HepG2 (cell line): ENCODE measurements around the gene PPP1R9A. TPM values are rescaled to one million over a fixed set of nuclear protein-coding genes. Genes with fewer than 3 reads are reported as not detected.

Experiments
- ATAC-seq: fragments of 200-7000 bp; cut with Tn5 transposase; 3 replicates; pipeline ENCODE4 v1.9.1; 2020; ENCODE audit warnings: mild to moderate bottlenecking, moderate library complexity
- BruUV-seq: library from RNA; stranded (reverse); fragments of 400-500 nt; replicated peaks from 2 replicates; lab custom pipeline; 2021; lab: Mats Ljungman, UMichigan
- CTCF ChIA-PET: fragments of 300-600 bp; formaldehyde crosslinking; extraction: SDS; loops from one replicate; lab custom pipeline; 2021; ENCODE audit warnings: low total read pairs, inconsistent platforms, low intra/inter-chr PET ratio; lab: Yijun Ruan, JAX
- POLR2A ChIA-PET: fragments of 350-600 bp; sonication (Branson Sonifier 250); formaldehyde crosslinking; loops from one replicate; lab custom pipeline; 2020; ENCODE audit warnings: antibody characterized with exemption, inconsistent platforms; lab: Yijun Ruan, JAX
- DNase-seq: peaks from one replicate; pipeline ENCODE4 v3.0.0-alpha.2; 2015; ENCODE audit warnings: low spot score
- FAIRE-seq: peaks from 3 replicates; lab custom pipeline; 2011; peaks lifted over from hg19 to GRCh38; lab: Jason Lieb, UNC
- H2AFZ ChIP-seq: one replicate; pipeline ENCODE4 v1.6.1; 2011; ENCODE audit warnings: low read length, inconsistent platforms
- H3K27ac ChIP-seq: fragments of 300-600 bp; 3 replicates; pipeline ENCODE4 v1.8.0; 2011; ENCODE audit warnings: mixed run types, mild to moderate bottlenecking, mixed read lengths, low read length, inconsistent platforms; ENCODE audit not compliant: insufficient read depth; ENCODE audit errors: extremely low read length
- H3K27me3 ChIP-seq, 2 experiments: fragments of 200-600 bp in 1 of 2; 2 replicates in 1 of 2; 3 replicates in 1 of 2; pipeline versions ENCODE4 v1.6.0 to v1.8.0; 2011; ENCODE audit warnings: low read length in 2 of 2, mild to moderate bottlenecking in 2 of 2, moderate library complexity in 2 of 2, inconsistent platforms in 1 of 2; ENCODE audit not compliant: insufficient read depth in 2 of 2, control insufficient read depth in 1 of 2
- H3K36me3 ChIP-seq, 2 experiments: fragments of 200-600 bp in 1 of 2; replicated peaks in 1 of 2; 2 replicates in 1 of 2; 3 replicates in 1 of 2; pipeline versions ENCODE4 v1.5.1 to v1.8.0; 2011; ENCODE audit warnings: low read length in 2 of 2, inconsistent platforms in 1 of 2; ENCODE audit not compliant: insufficient read depth in 2 of 2, control insufficient read depth in 1 of 2
- H3K4me1 ChIP-seq: 2 replicates; pipeline ENCODE4 v1.5.1; 2012; ENCODE audit warnings: low read length, inconsistent platforms; ENCODE audit not compliant: insufficient read depth
- H3K4me2 ChIP-seq: 2 replicates; pipeline ENCODE4 v1.6.0; 2011; ENCODE audit warnings: low read depth, low read length, inconsistent platforms
- H3K4me3 ChIP-seq, 3 experiments: fragments of 200-600 bp in 1 of 3; sonication (generic), shearing (Covaris generic) in 1 of 3; replicated peaks in 1 of 3; 2 replicates each; pipeline ENCODE4 v1.5.1; 2011 to 2016; ENCODE audit warnings: low read length in 3 of 3, inconsistent platforms in 2 of 3, low read depth in 2 of 3, mild to moderate bottlenecking in 2 of 3, control low read depth in 1 of 3, mixed read lengths in 1 of 3; ENCODE audit not compliant: insufficient read depth in 1 of 3
- H3K79me2 ChIP-seq: one replicate; pipeline ENCODE4 v1.6.1; 2011; ENCODE audit warnings: low read length, inconsistent platforms; ENCODE audit not compliant: insufficient read depth
- H3K9ac ChIP-seq: 2 replicates; pipeline ENCODE4 v1.6.0; 2011; ENCODE audit warnings: mild to moderate bottlenecking, low read depth, low read length, inconsistent platforms; ENCODE audit not compliant: insufficient read depth
- H3K9me3 ChIP-seq: 2 replicates; pipeline ENCODE4 v1.5.1; 2012; ENCODE audit warnings: mild to moderate bottlenecking, low read length
- H4K20me1 ChIP-seq: 2 replicates; pipeline ENCODE4 v1.6.0; 2011; ENCODE audit warnings: inconsistent platforms, mild to moderate bottlenecking, low read length, moderate library complexity; ENCODE audit not compliant: insufficient read depth
- ATAD3A ChIP-seq: sonication (generic); formaldehyde crosslinking; IDR thresholded peaks from 2 replicates; pipeline ENCODE4 v1.4.0; 2020; ENCODE audit warnings: missing genetic modification reagents
- GZF1 ChIP-seq: sonication (generic); formaldehyde crosslinking; IDR thresholded peaks from 2 replicates; pipeline ENCODE4 v1.5.1; 2020; ENCODE audit warnings: mild to moderate bottlenecking, missing genetic modification reagents
- NCOA2 ChIP-seq: sonication (generic); formaldehyde crosslinking; IDR thresholded peaks from 2 replicates; pipeline ENCODE4 v1.8.0; 2022; ENCODE audit warnings: inconsistent platforms
- NRL ChIP-seq: sonication (generic); formaldehyde crosslinking; IDR thresholded peaks from 2 replicates; pipeline ENCODE4 v1.5.0; 2020; ENCODE audit warnings: missing genetic modification reagents, mild to moderate bottlenecking, moderate library complexity, borderline replicate concordance
- POLR2G ChIP-seq: fragments of 200-400 bp; formaldehyde crosslinking; IDR thresholded peaks from 2 replicates; pipeline ENCODE4 v1.6.1; 2018; ENCODE audit warnings: mild to moderate bottlenecking, low read depth, low read length, moderate library complexity
- RFX3 ChIP-seq: IDR thresholded peaks from 2 replicates; pipeline ENCODE4 v1.6.1; 2016; ENCODE audit warnings: missing biosample characterization, missing genetic modification reagents
- SAFB2 ChIP-seq: sonication (generic); formaldehyde crosslinking; IDR thresholded peaks from 2 replicates; pipeline ENCODE4 v1.5.1; 2020; ENCODE audit warnings: missing genetic modification reagents, low read depth, mild to moderate bottlenecking, borderline replicate concordance
- SMC3 ChIP-seq: IDR thresholded peaks from 2 replicates; pipeline ENCODE4 v1.6.1; 2011; ENCODE audit warnings: low read length, improper control_type of control experiment
- SOX13 ChIP-seq, 3 experiments: fragments of 450-650 bp in 1 of 3; sonication (generic) in 1 of 3; formaldehyde crosslinking in 1 of 3; IDR thresholded peaks in 2 of 3; conservative IDR thresholded peaks in 1 of 3; 2 replicates each; pipeline versions ENCODE4 v1.5.0 to v1.6.1; 2016 to 2020; ENCODE audit warnings: antibody characterized with exemption in 1 of 3, mild to moderate bottlenecking in 1 of 3, missing compliant biosample characterization in 1 of 3, missing genetic modification reagents in 1 of 3, moderate library complexity in 1 of 3
- ZNF207 ChIP-seq: fragments of 450-650 bp; IDR thresholded peaks from 2 replicates; pipeline ENCODE4 v1.6.1; 2016; ENCODE audit warnings: antibody characterized with exemption, borderline replicate concordance
- ZNF720 ChIP-seq: sonication (generic); formaldehyde crosslinking; IDR thresholded peaks from 2 replicates; pipeline ENCODE4 v1.4.0; 2020; ENCODE audit warnings: missing genetic modification reagents
- WGBS: methylation state at CpG from one replicate; pipeline ENCODE4 v1.1.6; 2017; ENCODE audit warnings: low lambda C conversion rate; 5-methylcytosine and 5-hydroxymethylcytosine counted together
- in situ Hi-C: cut with HindIII; loops from 2 replicates; pipeline ENCODE4 v1.10.0; 2017; ENCODE audit warnings: low pct_unique_long_range_greater_than_20kb; ENCODE audit not compliant: extremely low pct_ligation_motif_present
- intact Hi-C: fragments of 100-400 bp; cut with micrococcal nuclease; formaldehyde crosslinking; loops from one replicate; pipeline ENCODE4 v1.10.0; 2022; ENCODE audit not compliant: unreplicated experiment
- polyA plus RNA-seq, 8 experiments: library from polyadenylated mRNA; depleted of rRNA in 3 of 8; stranded (reverse) in 7 of 8; unstranded in 1 of 8; fragments of >200 nt; fragmentation: Illumina TruSeq in 4 of 8; extraction: Trizol in 4 of 8; gene quantifications; 2 replicates each; pipeline versions ENCODE4 v1.2.1 to v1.2.3, GENCODE V29; 2011 to 2016; ENCODE audit warnings: low read depth in 4 of 8, missing spikeins in 1 of 8, mixed read lengths in 1 of 8; ENCODE audit not compliant: insufficient read depth in 1 of 8
- total RNA-seq, 5 experiments: library from RNA; depleted of rRNA; stranded (reverse); fragments of >200 nt; fragmentation: Illumina TruSeq; extraction: Trizol; gene quantifications; 2 replicates each; pipeline ENCODE4 v1.2.3, GENCODE V29; 2016; ENCODE audit warnings: low read depth in 1 of 5
- TF ChIP-seq, protein P1 (sequence below): IDR thresholded peaks from 2 replicates; pipeline ENCODE4 v1.6.1; 2018; ENCODE audit warnings: missing genetic modification reagents, mild to moderate bottlenecking, missing compliant biosample characterization
- TF ChIP-seq, protein P2 (sequence below): sonication (generic); formaldehyde crosslinking; IDR thresholded peaks from 2 replicates; pipeline ENCODE4 v1.4.0; 2020; ENCODE audit warnings: mild to moderate bottlenecking, missing genetic modification reagents

Gene PPP1R9A
- total and polyA plus RNA-seq, 2 of the 13 experiments (the other 11 are each of a cell fraction or from before 2014, with no cell fraction given) = 11.4 to 31.9 TPM

DNA sequence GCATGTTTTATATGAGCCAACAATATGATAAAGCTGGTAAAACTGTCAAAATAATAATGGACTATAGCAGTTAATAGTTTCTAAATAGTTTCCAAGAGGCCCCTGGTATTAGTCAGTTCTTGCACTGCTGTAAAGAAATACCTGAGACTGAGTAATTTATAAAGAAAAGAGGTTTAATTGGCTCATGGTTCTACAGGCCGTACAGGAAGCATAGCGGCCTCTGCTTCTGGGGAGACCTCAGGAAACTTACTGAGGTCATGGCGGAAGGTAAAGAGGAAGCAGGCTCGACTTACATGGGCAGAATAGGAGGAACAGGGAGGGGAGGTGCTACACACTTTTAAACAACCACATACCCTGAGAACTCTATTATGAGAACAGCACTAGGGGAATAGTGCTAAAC, 104.6 kb downstream of the PPP1R9A start:
- CTCF ChIA-PET = no interaction called here
- H3K4me2 ChIP-seq = no peak overlapping the region
- FAIRE-seq (no peak), ATAC-seq (no peak), DNase-seq (no peak)
- no peak overlapping the region for H3K4me3 ChIP-seq
- WGBS = 85% methylated on average over 4 of the region's 4 CpGs
- POLR2A ChIA-PET = no interaction called here
- intact Hi-C loops = no loop called here
- no peak overlapping the region for H2AFZ ChIP-seq
- H3K79me2 ChIP-seq = no peaks in the 10 kb centered on the region
- BruUV-seq = no TSS peak
- H3K4me1 ChIP-seq = no peaks in the 10 kb centered on the region
- in situ Hi-C loops = no loop called here
- TF ChIP-seq NCOA2 (CRISPR knock-in tag) = no peak
- TF ChIP-seq SOX13 (IDR thresholded peaks at IDR 0.05) = no peak
- TF ChIP-seq SOX13 (CRISPR knock-in tag; conservative IDR thresholded peaks at IDR 0.05 in 1 of 2, IDR thresholded peaks at IDR 0.05 in 1 of 2) = no peak
- no peak for TF ChIP-seq GZF1 (CRISPR knock-in tag)
- no peak for TF ChIP-seq RFX3 (CRISPR knock-in tag)
- TF ChIP-seq POLR2G = no peak
- TF ChIP-seq ZNF207 = no peak
- no peak for TF ChIP-seq SAFB2 (CRISPR knock-in tag)
- no peak for TF ChIP-seq ATAD3A (CRISPR knock-in tag)
- no peak for TF ChIP-seq NRL
- TF ChIP-seq SMC3 = no peak
- no peak overlapping the region for H3K9ac ChIP-seq
- no peaks in the 10 kb centered on the region for H4K20me1 ChIP-seq
- H3K9me3 ChIP-seq = no peaks in the 10 kb centered on the region
- no peak overlapping the region for H3K27ac ChIP-seq
- no peaks in the 10 kb centered on the region for H3K36me3 ChIP-seq
- H3K27me3 ChIP-seq = no peaks in the 10 kb centered on the region

DNA sequence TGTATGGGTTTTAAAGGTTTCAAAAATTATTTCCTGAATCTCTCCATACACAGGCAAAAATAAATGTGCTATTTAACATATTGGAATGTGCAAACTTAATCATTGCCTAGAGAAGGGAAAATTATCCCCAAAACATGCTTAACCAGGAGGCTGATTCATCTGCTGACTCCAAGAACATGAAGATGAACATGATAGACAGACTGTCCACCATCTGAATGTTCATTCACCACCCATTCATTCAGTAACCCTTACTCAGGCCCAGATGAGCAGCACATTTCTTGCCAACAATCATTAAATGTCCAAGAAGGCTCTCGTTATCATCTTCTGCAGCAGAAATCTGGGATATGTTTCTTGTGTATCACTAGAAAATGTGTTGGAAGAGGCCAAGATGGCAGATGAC, 110.6 kb downstream of the PPP1R9A start:
- H3K27me3 ChIP-seq = no peaks in the 10 kb centered on the region
- no peaks in the 10 kb centered on the region for H3K36me3 ChIP-seq
- H2AFZ ChIP-seq = no peak overlapping the region
- H3K79me2 ChIP-seq = no peaks in the 10 kb centered on the region
- no peak for ATAC-seq
- 100% methylated on average over 1 of the region's 1 CpG for WGBS
- FAIRE-seq = no peak
- no peak overlapping the region for H3K4me2 ChIP-seq
- H3K27ac ChIP-seq = no peak overlapping the region
- no peaks in the 10 kb centered on the region for H3K9me3 ChIP-seq
- in situ Hi-C loops (no loop called here), intact Hi-C loops (no loop called here)
- no peak overlapping the region for H3K9ac ChIP-seq
- ChIA-PET CTCF (no interaction called here), POLR2A (no interaction called here)
- no peak overlapping the region for H3K4me3 ChIP-seq
- no peaks in the 10 kb centered on the region for H3K4me1 ChIP-seq
- DNase-seq = no peak
- no TSS peak for BruUV-seq
- no peaks in the 10 kb centered on the region for H4K20me1 ChIP-seq
- TF ChIP-seq, protein P1, sequence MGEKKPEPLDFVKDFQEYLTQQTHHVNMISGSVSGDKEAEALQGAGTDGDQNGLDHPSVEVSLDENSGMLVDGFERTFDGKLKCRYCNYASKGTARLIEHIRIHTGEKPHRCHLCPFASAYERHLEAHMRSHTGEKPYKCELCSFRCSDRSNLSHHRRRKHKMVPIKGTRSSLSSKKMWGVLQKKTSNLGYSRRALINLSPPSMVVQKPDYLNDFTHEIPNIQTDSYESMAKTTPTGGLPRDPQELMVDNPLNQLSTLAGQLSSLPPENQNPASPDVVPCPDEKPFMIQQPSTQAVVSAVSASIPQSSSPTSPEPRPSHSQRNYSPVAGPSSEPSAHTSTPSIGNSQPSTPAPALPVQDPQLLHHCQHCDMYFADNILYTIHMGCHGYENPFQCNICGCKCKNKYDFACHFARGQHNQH (CRISPR knock-in tag) = no peak
- TF ChIP-seq ZNF720 = no peak
- TF ChIP-seq, protein P2, sequence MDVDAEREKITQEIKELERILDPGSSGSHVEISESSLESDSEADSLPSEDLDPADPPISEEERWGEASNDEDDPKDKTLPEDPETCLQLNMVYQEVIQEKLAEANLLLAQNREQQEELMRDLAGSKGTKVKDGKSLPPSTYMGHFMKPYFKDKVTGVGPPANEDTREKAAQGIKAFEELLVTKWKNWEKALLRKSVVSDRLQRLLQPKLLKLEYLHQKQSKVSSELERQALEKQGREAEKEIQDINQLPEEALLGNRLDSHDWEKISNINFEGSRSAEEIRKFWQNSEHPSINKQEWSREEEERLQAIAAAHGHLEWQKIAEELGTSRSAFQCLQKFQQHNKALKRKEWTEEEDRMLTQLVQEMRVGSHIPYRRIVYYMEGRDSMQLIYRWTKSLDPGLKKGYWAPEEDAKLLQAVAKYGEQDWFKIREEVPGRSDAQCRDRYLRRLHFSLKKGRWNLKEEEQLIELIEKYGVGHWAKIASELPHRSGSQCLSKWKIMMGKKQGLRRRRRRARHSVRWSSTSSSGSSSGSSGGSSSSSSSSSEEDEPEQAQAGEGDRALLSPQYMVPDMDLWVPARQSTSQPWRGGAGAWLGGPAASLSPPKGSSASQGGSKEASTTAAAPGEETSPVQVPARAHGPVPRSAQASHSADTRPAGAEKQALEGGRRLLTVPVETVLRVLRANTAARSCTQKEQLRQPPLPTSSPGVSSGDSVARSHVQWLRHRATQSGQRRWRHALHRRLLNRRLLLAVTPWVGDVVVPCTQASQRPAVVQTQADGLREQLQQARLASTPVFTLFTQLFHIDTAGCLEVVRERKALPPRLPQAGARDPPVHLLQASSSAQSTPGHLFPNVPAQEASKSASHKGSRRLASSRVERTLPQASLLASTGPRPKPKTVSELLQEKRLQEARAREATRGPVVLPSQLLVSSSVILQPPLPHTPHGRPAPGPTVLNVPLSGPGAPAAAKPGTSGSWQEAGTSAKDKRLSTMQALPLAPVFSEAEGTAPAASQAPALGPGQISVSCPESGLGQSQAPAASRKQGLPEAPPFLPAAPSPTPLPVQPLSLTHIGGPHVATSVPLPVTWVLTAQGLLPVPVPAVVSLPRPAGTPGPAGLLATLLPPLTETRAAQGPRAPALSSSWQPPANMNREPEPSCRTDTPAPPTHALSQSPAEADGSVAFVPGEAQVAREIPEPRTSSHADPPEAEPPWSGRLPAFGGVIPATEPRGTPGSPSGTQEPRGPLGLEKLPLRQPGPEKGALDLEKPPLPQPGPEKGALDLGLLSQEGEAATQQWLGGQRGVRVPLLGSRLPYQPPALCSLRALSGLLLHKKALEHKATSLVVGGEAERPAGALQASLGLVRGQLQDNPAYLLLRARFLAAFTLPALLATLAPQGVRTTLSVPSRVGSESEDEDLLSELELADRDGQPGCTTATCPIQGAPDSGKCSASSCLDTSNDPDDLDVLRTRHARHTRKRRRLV (CRISPR knock-in tag) = no peak
